Measurements from ENCODE around the gene SNX4.
"Not testable (repeated sequence)": the region's sequence is repeated elsewhere in the genome, so short reads cannot be mapped to it uniquely, and the experiment has no call there.

The SNX4 gene

GRCh38 chr3:125410922-125411321 lies 109.1 kb downstream of the SNX4 start:
- no peak for TF ChIP-seq CTCF (IDR thresholded peaks at IDR 0.05; ENCODE audit: low read length, missing control alignments)
- DNase-seq (ENCODE audit: low read depth) = no peak
- H3K4me3 ChIP-seq (replicated peaks; ENCODE audit: low read depth, low read length) = no peak overlapping the region

GRCh38 chr3:125406070-125406469 lies 113.9 kb downstream of the SNX4 start:
- no peak overlapping the region for H3K4me3 ChIP-seq (replicated peaks; ENCODE audit: low read depth, low read length)
- no peak for TF ChIP-seq CTCF (IDR thresholded peaks at IDR 0.05; ENCODE audit: low read length, missing control alignments)
- no peak for DNase-seq (ENCODE audit: low read depth)

- not testable (repeated sequence) for H3K4me3 ChIP-seq (replicated peaks; ENCODE audit: low read depth, low read length); DNase-seq (ENCODE audit: low read depth)
Observed at GRCh38 chr3:125405515-125405914, 114.5 kb downstream of the SNX4 start.

- DNase-seq (ENCODE audit: low read depth) = no peak
- no peak for TF ChIP-seq CTCF (IDR thresholded peaks at IDR 0.05; ENCODE audit: low read length, missing control alignments)
- no peak overlapping the region for H3K4me3 ChIP-seq (replicated peaks; ENCODE audit: low read depth, low read length)
Observed at GRCh38 chr3:125403789-125404188, 116.2 kb downstream of the SNX4 start.

- no peak for DNase-seq (ENCODE audit: low read depth)
- no peak for TF ChIP-seq CTCF (IDR thresholded peaks at IDR 0.05; ENCODE audit: low read length, missing control alignments)
Observed at GRCh38 chr3:125402639-125403038, 117.4 kb downstream of the SNX4 start.

GRCh38 chr3:125401402-125401801 lies 118.6 kb downstream of the SNX4 start:
- no peak for TF ChIP-seq CTCF (IDR thresholded peaks at IDR 0.05; ENCODE audit: low read length, missing control alignments)
- no peak overlapping the region for H3K4me3 ChIP-seq (replicated peaks; ENCODE audit: low read depth, low read length)
- DNase-seq (ENCODE audit: low read depth) = no peak

More at GRCh38 chr3:125402639-125403038, 117.4 kb downstream of the SNX4 start:
- H3K4me3 ChIP-seq (replicated peaks; ENCODE audit: low read depth, low read length) = no peak overlapping the region

GRCh38 chr3:125398952-125399351 lies 121.0 kb downstream of the SNX4 start:
- no peak overlapping the region for H3K4me3 ChIP-seq (replicated peaks; ENCODE audit: low read depth, low read length)
- no peak for TF ChIP-seq CTCF (IDR thresholded peaks at IDR 0.05; ENCODE audit: low read length, missing control alignments)
- DNase-seq (ENCODE audit: low read depth) = no peak

Data from fibroblast of pulmonary artery (primary cell).